GM23338 (cell line): Measurements from ENCODE around the gene MYH14. TPM values are rescaled to one million over a fixed set of nuclear protein-coding genes. Genes with fewer than 3 reads are reported as not detected.

Source experiments
- ATAC-seq: fragments of 200-7000 bp; cut with Tn5 transposase; 3 replicates; pipeline ENCODE4 v1.9.1; 2020
- DNase-seq: peaks from one replicate; pipeline ENCODE4 v3.0.0-alpha.2; 2015; ENCODE audit warnings: low spot score
- H2AFZ ChIP-seq: fragments of 200-600 bp; sonication (generic); 2 replicates; pipeline ENCODE4 v1.8.0; 2016; ENCODE audit warnings: antibody characterized with exemption, mild to moderate bottlenecking, moderate library complexity
- H3F3A ChIP-seq: fragments of 200-600 bp; sonication (generic); replicated peaks from 2 replicates; pipeline ENCODE4 v1.8.0; 2017; ENCODE audit warnings: antibody characterized with exemption, mixed run types, low read depth
- H3K27ac ChIP-seq: fragments of 200-600 bp; sonication (generic); 2 replicates; pipeline ENCODE4 v1.6.1; 2016; ENCODE audit warnings: low read depth
- H3K27me3 ChIP-seq: fragments of 200-600 bp; sonication (generic); 2 replicates; pipeline ENCODE4 v1.8.0; 2016; ENCODE audit warnings: mild to moderate bottlenecking, mixed run types, moderate library complexity; ENCODE audit not compliant: insufficient read depth
- H3K36me3 ChIP-seq: fragments of 200-600 bp; sonication (generic); 2 replicates; pipeline ENCODE4 v1.8.0; 2016; ENCODE audit warnings: mild to moderate bottlenecking; ENCODE audit not compliant: insufficient read depth
- H3K4me1 ChIP-seq: fragments of 200-600 bp; sonication (generic); 2 replicates; pipeline ENCODE4 v1.8.0; 2016; ENCODE audit warnings: mild to moderate bottlenecking, moderate library complexity; ENCODE audit not compliant: insufficient read depth
- H3K4me2 ChIP-seq: fragments of 200-600 bp; sonication (generic); 2 replicates; pipeline ENCODE4 v1.7.1; 2017; ENCODE audit warnings: mixed run types
- H3K4me3 ChIP-seq: fragments of 200-600 bp; sonication (generic); 2 replicates; pipeline ENCODE4 v1.6.1; 2016; ENCODE audit warnings: mixed run types
- H3K79me2 ChIP-seq: fragments of 200-600 bp; sonication (generic); replicated peaks from 2 replicates; pipeline ENCODE4 v1.8.0; 2017; ENCODE audit warnings: mild to moderate bottlenecking; ENCODE audit not compliant: insufficient read depth
- H3K9me2 ChIP-seq: fragments of 200-600 bp; sonication (generic); 2 replicates; pipeline ENCODE4 v1.8.0; 2017; ENCODE audit not compliant: insufficient read depth
- H4K20me1 ChIP-seq: fragments of 200-600 bp; sonication (generic); replicated peaks from 2 replicates; pipeline ENCODE4 v1.8.0; 2017; ENCODE audit warnings: mild to moderate bottlenecking; ENCODE audit not compliant: insufficient read depth
- H3K27ac Mint-ChIP-seq: 2 replicates; pipeline ENCODE4 v1.8.0; 2020; ENCODE audit warnings: inconsistent platforms, mild to moderate bottlenecking, moderate library complexity, mixed read lengths
- H3K27me3 Mint-ChIP-seq: 3 replicates; pipeline ENCODE4 v1.8.0; 2022; ENCODE audit warnings: low read depth, mild to moderate bottlenecking, moderate library complexity, mixed read lengths, inconsistent platforms; ENCODE audit not compliant: insufficient read depth, poor library complexity
- H3K36me3 Mint-ChIP-seq: 3 replicates; pipeline ENCODE4 v1.8.0; 2021; ENCODE audit warnings: low read depth, mild to moderate bottlenecking, inconsistent platforms, moderate library complexity, mixed read lengths
- H3K4me1 Mint-ChIP-seq: 3 replicates; pipeline ENCODE4 v1.8.0; 2020; ENCODE audit warnings: mild to moderate bottlenecking, inconsistent platforms, mixed read lengths
- H3K4me3 Mint-ChIP-seq: 3 replicates; pipeline ENCODE4 v1.8.0; 2021; ENCODE audit warnings: moderate library complexity, mild to moderate bottlenecking, inconsistent platforms, mixed read lengths
- H3K9me3 Mint-ChIP-seq: 3 replicates; pipeline ENCODE4 v1.8.0; 2020; ENCODE audit warnings: moderate library complexity, mild to moderate bottlenecking, inconsistent platforms, mixed read lengths
- CREB1 ChIP-seq: fragments of 250-450 bp; sonication (Bioruptor Pico); IDR thresholded peaks from 2 replicates; pipeline ENCODE4 v1.5.0; 2020; ENCODE audit warnings: low read depth, mild to moderate bottlenecking, moderate library complexity
- CTCF ChIP-seq, 2 experiments: fragments of 200-600 bp in 1 of 2; sonication (generic) in 1 of 2; conservative IDR thresholded peaks; 2 replicates each; pipeline versions ENCODE4 v1.5.1 to v1.6.1; 2016 to 2017; ENCODE audit warnings: antibody characterized with exemption in 2 of 2, low read depth in 2 of 2, mild to moderate bottlenecking in 2 of 2, moderate library complexity in 1 of 2
- ETS1 ChIP-seq: IDR thresholded peaks from 2 replicates; pipeline ENCODE4 v1.6.1; 2016; ENCODE audit warnings: antibody characterized with exemption
- EZH2 ChIP-seq: fragments of 200-600 bp; sonication (generic); IDR thresholded peaks from one replicate; pipeline ENCODE4 v1.8.0; 2017; ENCODE audit warnings: antibody characterized with exemption, mild to moderate bottlenecking, low read depth; ENCODE audit not compliant: unreplicated experiment
- JUNB ChIP-seq: IDR thresholded peaks from one replicate; pipeline ENCODE4 v1.6.1; 2016; ENCODE audit warnings: antibody characterized with exemption; ENCODE audit not compliant: unreplicated experiment
- POLR2AphosphoS5 ChIP-seq: IDR thresholded peaks from 2 replicates; pipeline ENCODE4 v1.6.1; 2016; ENCODE audit warnings: antibody characterized with exemption, low read depth
- REST ChIP-seq: IDR thresholded peaks from one replicate; pipeline ENCODE4 v1.6.1; 2018; ENCODE audit warnings: antibody characterized with exemption; ENCODE audit not compliant: unreplicated experiment
- STAT1 ChIP-seq: IDR thresholded peaks from one replicate; pipeline ENCODE4 v1.6.1; 2016; ENCODE audit warnings: antibody characterized with exemption; ENCODE audit not compliant: unreplicated experiment
- ZNF462 ChIP-seq: fragments of 250-450 bp; sonication (Bioruptor Pico); IDR thresholded peaks from 2 replicates; pipeline ENCODE4 v1.5.0; 2020; ENCODE audit warnings: mild to moderate bottlenecking, moderate library complexity
- polyA plus RNA-seq: library from polyadenylated mRNA; unstranded; fragments of >200 nt; fragmentation: Nextera tagmentation; extraction: Ambion mirVana; gene quantifications from 2 replicates; pipeline ENCODE4 v1.2.1, GENCODE V29; 2016
- total RNA-seq: library from RNA; depleted of rRNA; stranded (reverse); fragments of >200 nt; shearing (Covaris generic); gene quantifications from 2 replicates; pipeline ENCODE4 v1.2.3, GENCODE V29; 2014

MYH14 gene
- total and polyA plus RNA-seq, 2 experiments from 2014 or later, result 25.5 to 27.5 TPM

DNA sequence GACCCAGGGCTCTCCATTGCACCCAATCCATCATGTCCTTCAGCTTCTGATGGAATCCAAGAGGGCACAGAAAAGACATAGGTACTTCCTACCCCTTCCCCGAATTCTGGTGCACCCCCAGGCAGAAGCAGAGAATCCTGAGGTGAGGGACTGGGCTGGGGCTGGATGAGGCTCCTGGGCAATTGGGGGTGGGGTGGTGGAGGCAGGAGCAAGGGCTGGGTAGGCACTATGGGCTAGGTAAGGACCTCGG is 128.5 kb downstream of the MYH14 start:
- Histone ChIP-seq H3K4me3 (peak overlapping the region; percentile 88), H3K79me2 (peaks cover 13% of the 10 kb centered on the region), H3K36me3 (no peaks in the 10 kb centered on the region), H3F3A (peaks cover 21% of the 10 kb centered on the region), H3K4me2 (peak overlapping the region; percentile 98), H4K20me1 (peaks cover 7% of the 10 kb centered on the region; the same call in 1 of the 2 replicates), H3K27ac (peak overlapping the region; percentile 100), H3K4me1 (peaks cover 21% of the 10 kb centered on the region), H2AFZ (no peak overlapping the region), H3K27me3 (peaks cover 20% of the 10 kb centered on the region), H3K9me2 (0 out of 2 replicates have a peak, but pooled peaks cover 3% of the 10 kb centered on the region)
- ATAC-seq, result no peak
- peaks cover 17% of the 10 kb centered on the region for H3K27me3 Mint-ChIP-seq
- H3K4me3 Mint-ChIP-seq, result no peak overlapping the region
- peaks cover 85% of the 10 kb centered on the region for H3K9me3 Mint-ChIP-seq
- H3K36me3 Mint-ChIP-seq, result peaks cover 56% of the 10 kb centered on the region
- TF ChIP-seq JUNB, result no peak
- TF ChIP-seq EZH2, result no peak
- no peak for TF ChIP-seq STAT1
- TF ChIP-seq REST, result no peak
- no peak for TF ChIP-seq ETS1
- no peak for TF ChIP-seq CREB1 (CRISPR knock-in tag)
- no peak for TF ChIP-seq POLR2AphosphoS5
- TF ChIP-seq CTCF (conservative IDR thresholded peaks at IDR 0.05; ENCODE audit: low read depth in 2 of 2), result no peak
- no peak for TF ChIP-seq ZNF462 (CRISPR knock-in tag)
- H3K27ac Mint-ChIP-seq, result no peak overlapping the region
- no peaks in the 10 kb centered on the region for H3K4me1 Mint-ChIP-seq
- DNase-seq, result no peak
